Measurements from ENCODE around the gene TCEA2. TPM values are rescaled to one million over a fixed set of nuclear protein-coding genes. Genes with fewer than 3 reads are reported as not detected.
A peak's percentile ranks its signal among the peaks of the same experiment; 100 is the strongest.

TCEA2 gene
- total and polyA plus RNA-seq, 9 of the 15 experiments (the other 6 are each of a cell fraction or from before 2014, with no cell fraction given), result 1.4 to 28.7 (median 5.4) TPM

GRCh38 chr20:64082126-64082731, 19.2 kb downstream of the TCEA2 start:
- H3K27ac ChIP-seq (ENCODE audit: extremely low read depth, low read depth, low read length), result no peak overlapping the region
- TF ChIP-seq NR2C2 (CRISPR knock-in tag; IDR thresholded peaks at IDR 0.05) (no peak), NR2C2 (tag; IDR thresholded peaks at IDR 0.05) (no peak), ZBTB7A (IDR thresholded peaks at IDR 0.05; ENCODE audit: borderline replicate concordance, control insufficient read depth, low read depth, low read length) (peak; percentile 27; the same call in 1 of the 2 replicates), CBFB (CRISPR knock-in tag; IDR thresholded peaks at IDR 0.05) (no peak), ZBTB34 (CRISPR knock-in tag; IDR thresholded peaks at IDR 0.05) (no peak), TFE3 (CRISPR knock-in tag; IDR thresholded peaks at IDR 0.05) (no peak), NFIC (IDR thresholded peaks at IDR 0.05) (peak; percentile 44; the same call in 1 of the 2 replicates), NELFE (IDR thresholded peaks at IDR 0.05; ENCODE audit: insufficient read depth, insufficient read length) (no peak), ZBED1 (IDR thresholded peaks at IDR 0.05) (no peak), SPI1 (IDR thresholded peaks at IDR 0.05; ENCODE audit: borderline replicate concordance, low read depth, low read length) (no peak), PKNOX1 (IDR thresholded peaks at IDR 0.05) (peak; percentile 64), E2F3 (CRISPR knock-in tag; IDR thresholded peaks at IDR 0.05) (no peak), KDM1A (IDR thresholded peaks at IDR 0.05) (no peak), TFAP4 (CRISPR knock-in tag; IDR thresholded peaks at IDR 0.05; ENCODE audit: borderline replicate concordance) (peak; percentile 34; the same call in 1 of the 2 replicates), HDAC3 (IDR thresholded peaks at IDR 0.05; ENCODE audit: borderline replicate concordance, partially characterized antibody) (no peak), ZBTB17 (CRISPR knock-in tag; IDR thresholded peaks at IDR 0.05) (no peak)

More at GRCh38 chr20:64082126-64082731, 19.2 kb downstream of the TCEA2 start:
- 32% methylated on average over 11 of the region's 13 CpGs for WGBS (ENCODE audit: insufficient coverage, low coverage, missing lambda C conversion rate)
- intact Hi-C loops (cut with micrococcal nuclease) (no loop called here), in situ Hi-C loops (cut with MboI) (no loop called here)
- Histone ChIP-seq H2AFZ (ENCODE audit: low read depth, low read length) (0 out of 2 replicates have a peak overlapping the region, but pooled peaks have one; percentile 19), H3K9me3 (replicated peaks; ENCODE audit: control insufficient read depth, insufficient read depth, low read depth, low read length) (no peaks in the 10 kb centered on the region), H3K4me3 (no peak overlapping the region), H4K20me1 (replicated peaks; ENCODE audit: control insufficient read depth, insufficient read depth, low read length) (no peaks in the 10 kb centered on the region; the same call in 1 of the 2 replicates), H3K9me1 (ENCODE audit: control insufficient read depth, insufficient read depth, low read length) (no peaks in the 10 kb centered on the region), H3K36me3 (ENCODE audit: control insufficient read depth, insufficient read depth, low read length) (no peaks in the 10 kb centered on the region), H3K9ac (ENCODE audit: insufficient read depth in 1 of 2, low read depth in 2 of 2, low read length in 2 of 2) (peak overlapping the region in 1 of 2 experiments; percentile 8; a peak in 2 of 4 replicates), H3K79me2 (ENCODE audit: control insufficient read depth, insufficient read depth, low read length) (peaks cover 10% of the 10 kb centered on the region; the same call in 2 of the 3 replicates), H3K4me2 (ENCODE audit: insufficient read depth, low read length) (no peak overlapping the region), H3K27me3 (ENCODE audit: control insufficient read depth in 2 of 2, insufficient read depth in 2 of 2, low read length in 2 of 2) (peaks cover 6 to 30% of the 10 kb centered on the region in 2 experiments; a peak in 4 of 5 replicates), H3K4me1 (replicated peaks in 1 of 2; ENCODE audit: control insufficient read depth in 2 of 2, insufficient read depth in 2 of 2, low read length in 2 of 2) (peaks cover 16 to 76% of the 10 kb centered on the region in 2 experiments; a peak in 4 of 5 replicates)
- ChIA-PET CTCF (ENCODE audit: low intra/inter-chr PET ratio) (interaction anchor here (2.4 kb wide), 1 partner anchor 38 kb away, joined by 14 read pairs; no protein-coding TSS in a partner anchor), POLR2A (interaction anchor here (1.0 kb wide), 1 partner anchor 8 kb away, joined by 3 read pairs; no protein-coding TSS in a partner anchor)
- BruUV-seq (replicated peaks), result no TSS peak
- FAIRE-seq (no peak), DNase-seq (ENCODE audit: extremely low read depth in 1 of 4, low spot score in 3 of 4) (peak in 1 of 4 experiments; percentile 42), ATAC-seq (no peak)
